ENCODE measurements around the gene TPRA1.

DNA sequence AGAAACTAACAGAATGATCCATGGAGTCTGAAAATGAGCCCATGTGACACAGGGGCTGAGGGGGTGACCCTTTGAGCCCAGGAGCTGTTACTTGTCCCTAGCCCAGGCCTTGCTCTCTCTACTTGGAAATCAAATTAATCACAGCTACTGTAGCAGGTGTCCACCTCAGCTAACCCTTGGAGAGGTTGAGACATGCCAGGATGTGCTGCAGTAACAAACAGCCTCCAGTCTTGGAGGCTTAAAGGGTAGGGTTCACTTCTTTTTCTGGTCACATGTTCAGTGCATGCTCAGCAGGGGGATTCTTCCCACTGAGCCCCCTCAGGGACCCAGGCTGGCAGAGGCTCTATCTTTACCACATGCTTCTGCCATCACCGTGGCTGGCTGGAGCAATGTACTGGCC lies 21.4 kb downstream of the TPRA1 start:
- no peak for TF ChIP-seq POLR2A (IDR thresholded peaks at IDR 0.05; ENCODE audit: low read depth, low read length)
- TF ChIP-seq POLR2AphosphoS5 (IDR thresholded peaks at IDR 0.05; ENCODE audit: low read depth, low read length): peak; percentile 31; the same call in 1 of the 2 replicates

All from GM12891 (cell line).